Measurements from ENCODE around the gene ZNF141.

The ZNF141 gene

GRCh38 chr4:373062-373839 lies 35.6 kb downstream of the ZNF141 start:
- H2AFZ ChIP-seq (ENCODE audit: low read length), result no peak overlapping the region
- no peaks in the 10 kb centered on the region for H3K9me2 ChIP-seq (replicated peaks; ENCODE audit: insufficient read depth, low read length)
- no peaks in the 10 kb centered on the region for H3F3A ChIP-seq (ENCODE audit: insufficient read depth, low read length)
- H3K4me1 ChIP-seq (ENCODE audit: low read length), result no peaks in the 10 kb centered on the region
- no peak overlapping the region for H3K9ac ChIP-seq (ENCODE audit: low read length)
- no peaks in the 10 kb centered on the region for H3K9me3 ChIP-seq (replicated peaks; ENCODE audit: insufficient read depth, low read length)
- H3K27me3 ChIP-seq (replicated peaks; ENCODE audit: insufficient read depth, low read length), result no peaks in the 10 kb centered on the region
- no peak overlapping the region for H3K4me2 ChIP-seq (ENCODE audit: low read depth, low read length)
- H3K27ac ChIP-seq (ENCODE audit: low read length), result no peak overlapping the region
- H3K79me2 ChIP-seq (ENCODE audit: low read length), result no peaks in the 10 kb centered on the region
- no peak for DNase-seq
- H4K20me1 ChIP-seq (ENCODE audit: insufficient read depth, low read length), result no peaks in the 10 kb centered on the region
- no peak for TF ChIP-seq CTCF (IDR thresholded peaks at IDR 0.05; ENCODE audit: low read length)
- TF ChIP-seq EZH2phosphoT487 (IDR thresholded peaks at IDR 0.05; ENCODE audit: low read length), result no peak
- TF ChIP-seq EZH2 (optimal IDR thresholded peaks at IDR 0.05; ENCODE audit: low read depth, low read length), result no peak
- no peaks in the 10 kb centered on the region for H3K36me3 ChIP-seq (replicated peaks; ENCODE audit: insufficient read depth, low read length)
- H3K4me3 ChIP-seq (ENCODE audit: low read length), result no peak overlapping the region

- no peaks in the 10 kb centered on the region for H3K4me1 ChIP-seq (ENCODE audit: low read length)
- no peaks in the 10 kb centered on the region for H3K79me2 ChIP-seq (ENCODE audit: low read length)
- no peaks in the 10 kb centered on the region for H3K36me3 ChIP-seq (replicated peaks; ENCODE audit: insufficient read depth, low read length)
- H3K9ac ChIP-seq (ENCODE audit: low read length), result no peak overlapping the region
- TF ChIP-seq EZH2phosphoT487 (IDR thresholded peaks at IDR 0.05; ENCODE audit: low read length) (no peak), CTCF (IDR thresholded peaks at IDR 0.05; ENCODE audit: low read length) (no peak)
- no peaks in the 10 kb centered on the region for H3F3A ChIP-seq (ENCODE audit: insufficient read depth, low read length)
- no peaks in the 10 kb centered on the region for H4K20me1 ChIP-seq (ENCODE audit: insufficient read depth, low read length)
- H3K9me2 ChIP-seq (replicated peaks; ENCODE audit: insufficient read depth, low read length), result no peaks in the 10 kb centered on the region
- no peaks in the 10 kb centered on the region for H3K9me3 ChIP-seq (replicated peaks; ENCODE audit: insufficient read depth, low read length)
- no peak overlapping the region for H2AFZ ChIP-seq (ENCODE audit: low read length)
- H3K27ac ChIP-seq (ENCODE audit: low read length), result no peak overlapping the region
- no peak overlapping the region for H3K4me2 ChIP-seq (ENCODE audit: low read depth, low read length)
- H3K27me3 ChIP-seq (replicated peaks; ENCODE audit: insufficient read depth, low read length), result no peaks in the 10 kb centered on the region
- DNase-seq, result no peak
- no peak overlapping the region for H3K4me3 ChIP-seq (ENCODE audit: low read length)
These were observed 36.9 kb downstream of the ZNF141 start for GRCh38 chr4:374298-375160.

GRCh38 chr4:384311-385010 lies 46.8 kb downstream of the ZNF141 start:
- Histone ChIP-seq H3F3A (ENCODE audit: insufficient read depth, low read length) (no peaks in the 10 kb centered on the region), H3K4me2 (ENCODE audit: low read depth, low read length) (no peak overlapping the region), H3K4me3 (ENCODE audit: low read length) (no peak overlapping the region), H3K9me2 (replicated peaks; ENCODE audit: insufficient read depth, low read length) (no peaks in the 10 kb centered on the region), H3K4me1 (ENCODE audit: low read length) (no peaks in the 10 kb centered on the region), H4K20me1 (ENCODE audit: insufficient read depth, low read length) (no peaks in the 10 kb centered on the region), H3K27me3 (replicated peaks; ENCODE audit: insufficient read depth, low read length) (no peaks in the 10 kb centered on the region), H2AFZ (ENCODE audit: low read length) (no peak overlapping the region), H3K9me3 (replicated peaks; ENCODE audit: insufficient read depth, low read length) (no peaks in the 10 kb centered on the region), H3K79me2 (ENCODE audit: low read length) (no peaks in the 10 kb centered on the region), H3K27ac (ENCODE audit: low read length) (no peak overlapping the region), H3K36me3 (replicated peaks; ENCODE audit: insufficient read depth, low read length) (no peaks in the 10 kb centered on the region), H3K9ac (ENCODE audit: low read length) (no peak overlapping the region)
- no peak for TF ChIP-seq EZH2phosphoT487 (IDR thresholded peaks at IDR 0.05; ENCODE audit: low read length)
- no peak for TF ChIP-seq CTCF (IDR thresholded peaks at IDR 0.05; ENCODE audit: low read length)
- TF ChIP-seq EZH2 (optimal IDR thresholded peaks at IDR 0.05; ENCODE audit: low read depth, low read length), result no peak
- no peak for DNase-seq
